HG02973 (cell line): ENCODE data around the gene ZFR2.
"Not testable (repeated sequence)": the region's sequence is repeated elsewhere in the genome, so short reads cannot be mapped to it uniquely, and the experiment has no call there.

ENCODE experiments used
- ATAC-seq: cut with Tn5 transposase; IDR thresholded peaks from one replicate; pipeline ENCODE4 v1.9.1; 2021; ENCODE audit warnings: moderate library complexity; ENCODE audit not compliant: unreplicated experiment

ZFR2 gene

DNA sequence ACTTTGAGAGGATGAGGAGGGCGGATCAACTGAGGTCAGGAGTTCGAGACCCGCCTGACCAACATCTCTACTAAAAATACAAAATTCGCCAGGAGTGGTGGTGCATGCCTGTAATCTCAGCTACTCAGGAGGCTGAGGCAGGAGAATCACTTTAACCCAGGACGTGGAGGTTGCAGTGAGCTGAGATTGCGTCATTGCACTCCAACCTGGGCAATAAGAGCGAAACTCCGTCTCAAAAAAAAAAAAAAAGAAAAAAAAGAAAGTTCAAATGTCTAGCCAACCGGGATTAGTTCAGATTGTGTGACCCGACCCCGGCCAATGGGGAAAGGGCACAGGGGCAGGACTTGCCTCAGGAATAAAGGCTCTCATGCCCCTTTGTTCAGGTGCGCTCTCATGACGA, 5.9 kb upstream of the ZFR2 start:
- not testable (repeated sequence) for ATAC-seq

DNA sequence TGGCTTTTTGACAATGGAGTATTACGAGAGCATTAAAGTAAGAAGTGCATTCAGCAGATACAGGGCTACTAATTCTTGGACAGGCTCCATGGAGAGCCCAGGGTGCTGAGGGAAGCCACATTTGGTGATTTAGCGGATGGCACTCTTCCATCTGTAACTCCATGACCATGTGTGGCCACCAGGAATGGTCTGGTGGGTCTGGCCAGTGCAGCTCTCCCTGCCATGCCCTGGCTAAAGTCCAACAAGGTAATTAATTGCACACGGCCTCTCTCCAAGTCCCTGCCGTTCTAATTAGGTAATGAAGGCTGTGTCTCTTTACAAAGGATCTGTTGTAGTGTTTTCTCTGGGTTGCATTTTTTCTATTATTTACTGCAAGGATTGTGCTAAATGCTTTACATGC, 4.3 kb upstream of the ZFR2 start:
- ATAC-seq, result no peak

DNA sequence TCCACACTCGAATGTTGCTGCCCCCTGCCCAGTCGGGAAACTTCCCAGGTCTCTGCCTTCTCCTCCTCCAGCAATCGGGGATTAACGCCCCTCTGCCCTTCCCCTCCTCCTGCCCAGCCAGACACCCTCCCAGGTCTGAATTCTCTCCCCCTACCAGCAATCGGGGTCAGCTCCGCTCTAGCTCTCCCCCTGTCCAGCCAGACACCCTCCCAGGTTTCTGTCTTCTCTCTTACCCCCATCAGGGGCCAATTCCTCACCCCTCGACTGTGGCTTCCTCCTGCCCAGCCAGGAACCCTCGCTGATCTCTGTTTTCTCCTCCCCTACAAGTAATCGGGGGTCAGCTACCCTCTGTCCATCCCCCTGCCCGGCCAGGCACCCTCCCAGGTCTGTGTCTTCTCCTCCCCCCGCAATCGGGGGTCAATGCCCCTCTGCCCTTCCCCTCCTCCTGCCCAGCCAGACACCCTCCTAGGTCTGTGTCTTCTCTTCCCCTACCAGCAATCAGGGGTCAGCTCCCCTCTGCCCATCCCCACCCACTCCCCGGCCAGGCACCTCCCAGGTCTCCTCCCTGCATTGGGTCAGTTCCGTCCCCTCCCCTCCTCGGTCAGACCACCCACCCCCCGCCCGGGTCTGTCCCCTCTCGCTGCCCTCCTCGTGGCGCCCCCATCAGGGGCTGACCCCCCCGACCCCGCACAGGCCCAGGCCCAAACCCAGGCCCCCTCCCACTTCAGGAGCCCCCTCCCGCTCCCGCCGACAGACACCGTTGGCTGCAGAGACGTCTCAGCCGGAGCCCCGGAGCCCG, 668 bp downstream of the ZFR2 start:
- no peak for ATAC-seq

DNA sequence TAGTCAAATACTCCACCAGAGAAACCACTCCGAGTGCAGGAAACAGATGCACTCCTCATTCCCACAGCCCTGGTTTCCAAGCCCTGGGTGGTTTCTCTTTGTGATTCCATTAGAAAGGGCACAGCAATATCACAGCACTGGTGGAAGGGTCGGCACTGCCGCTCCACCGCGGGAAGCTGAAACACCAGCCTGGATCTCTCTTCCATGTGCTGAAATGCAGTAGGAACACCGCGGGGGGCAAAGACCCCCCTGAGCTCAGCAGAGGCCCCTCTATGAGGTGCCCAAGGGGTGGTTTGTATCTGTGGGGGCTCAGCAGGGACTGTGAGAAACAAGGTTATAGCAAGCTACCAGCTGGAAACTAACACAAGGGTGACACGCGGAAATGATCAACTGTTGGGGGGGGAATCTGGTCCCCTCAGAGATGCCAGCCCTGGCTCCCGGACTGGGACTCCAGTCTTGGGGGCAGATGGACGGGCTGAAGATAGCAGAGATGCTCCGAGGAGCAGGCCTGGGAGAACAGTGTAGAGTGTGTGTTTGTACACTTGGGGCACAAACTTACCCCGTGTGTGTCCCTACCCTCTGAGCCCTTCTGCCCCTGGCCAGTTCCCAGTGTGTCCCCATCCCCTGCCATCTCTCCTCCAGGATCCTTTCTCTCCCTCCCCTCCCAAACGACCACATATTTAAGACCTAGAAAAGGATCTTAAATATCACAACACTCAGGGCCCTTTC, 1.8 kb downstream of the ZFR2 start:
- no peak for ATAC-seq

DNA sequence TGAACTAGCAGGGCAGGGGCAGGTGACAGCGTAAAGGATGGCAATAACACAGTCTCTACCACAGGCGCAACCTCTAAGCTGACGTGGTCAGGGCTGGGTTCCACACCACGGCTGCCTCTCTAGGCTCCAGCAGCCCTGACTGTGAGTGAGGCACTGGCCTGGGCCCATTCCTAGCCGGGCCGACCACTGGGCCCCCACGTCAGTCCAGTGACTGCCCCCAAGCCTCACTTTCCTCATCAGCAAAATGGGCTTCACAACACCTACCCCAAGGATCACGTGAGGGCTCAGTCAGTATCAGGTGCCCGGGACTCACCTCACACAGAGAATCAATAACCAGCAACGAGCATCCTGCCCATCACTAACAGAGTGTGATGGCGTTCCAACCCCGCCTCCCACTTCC, 5.2 kb downstream of the ZFR2 start:
- ATAC-seq, result no peak

DNA sequence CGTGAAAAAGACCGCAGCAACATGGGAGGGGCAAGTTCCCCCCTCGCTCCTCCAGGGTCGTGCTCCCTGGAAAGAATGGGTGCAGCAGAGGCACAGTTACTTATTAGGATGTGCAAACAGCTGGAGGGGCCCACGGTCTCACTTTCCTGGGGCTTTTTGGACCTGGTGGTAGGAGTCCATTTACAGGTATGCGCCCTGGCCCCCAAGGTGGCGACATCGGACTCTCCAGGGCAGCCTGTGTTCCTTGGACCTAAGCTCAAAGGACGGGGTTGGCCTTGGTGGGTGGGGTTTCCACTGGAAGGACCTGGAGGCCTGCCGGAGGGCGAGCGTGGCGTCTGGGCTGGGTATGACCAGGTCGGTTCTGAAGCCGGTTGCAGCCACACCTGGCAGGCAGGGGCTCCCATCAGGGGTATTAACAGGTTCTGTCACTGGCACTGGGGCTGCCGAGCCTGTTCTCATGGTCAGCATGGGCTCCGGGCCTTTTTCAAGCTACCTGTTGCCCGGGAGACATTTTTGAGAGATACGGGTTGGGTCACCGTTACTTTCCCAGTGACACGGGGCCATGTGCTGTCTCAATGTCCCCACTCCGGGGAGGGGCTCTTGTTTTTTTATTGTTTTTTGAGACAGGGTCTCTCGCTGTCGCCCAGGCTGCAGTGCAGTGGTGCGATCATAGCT, 5.9 kb downstream of the ZFR2 start:
- ATAC-seq, result no peak

DNA sequence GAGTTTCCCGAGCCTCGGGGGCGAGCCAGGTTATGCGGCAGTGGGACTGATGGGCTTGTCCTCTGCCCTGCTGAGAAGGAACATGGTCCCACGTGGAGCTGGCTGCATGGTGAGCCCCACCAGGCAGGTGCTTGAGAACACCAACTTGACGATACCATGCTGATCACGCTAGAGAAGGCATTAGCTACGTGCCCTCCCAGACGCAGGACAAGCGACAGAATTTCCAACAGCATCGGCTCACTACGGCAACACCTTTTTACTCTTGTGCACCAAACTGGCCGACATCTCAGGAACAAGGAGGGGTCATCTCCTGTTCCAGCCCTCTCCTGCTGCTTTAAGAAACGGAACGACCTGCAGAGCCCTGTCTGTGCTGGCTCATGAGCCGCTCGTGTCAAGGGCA, 8.3 kb downstream of the ZFR2 start:
- no peak for ATAC-seq

DNA sequence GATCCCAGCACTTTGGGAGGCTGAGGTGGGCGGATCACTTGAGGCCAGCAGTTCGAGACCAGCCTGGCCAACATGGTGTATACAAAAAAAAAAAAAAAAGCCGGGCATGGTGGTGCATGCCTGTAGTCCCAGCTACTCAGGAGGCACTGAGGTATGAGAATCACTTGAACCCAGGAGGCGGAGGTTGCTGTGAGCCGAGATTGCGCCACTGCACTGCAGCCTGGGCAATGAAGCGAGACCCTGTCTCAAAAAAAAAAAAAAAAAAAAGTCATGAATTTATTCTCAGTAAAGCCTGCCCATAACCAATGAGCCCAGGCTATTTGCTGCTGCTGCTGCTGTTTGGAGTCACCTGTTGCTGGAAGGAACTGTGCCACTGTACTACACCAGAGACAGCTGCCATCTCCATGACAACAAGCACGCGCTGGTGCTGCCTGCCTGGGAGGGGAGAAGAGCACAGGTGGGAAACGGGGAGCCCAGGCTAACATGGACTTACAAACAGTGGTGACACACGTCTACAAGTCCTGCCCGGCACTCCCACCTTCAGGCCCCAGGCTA, 11.3 kb downstream of the ZFR2 start:
- ATAC-seq, result no peak

DNA sequence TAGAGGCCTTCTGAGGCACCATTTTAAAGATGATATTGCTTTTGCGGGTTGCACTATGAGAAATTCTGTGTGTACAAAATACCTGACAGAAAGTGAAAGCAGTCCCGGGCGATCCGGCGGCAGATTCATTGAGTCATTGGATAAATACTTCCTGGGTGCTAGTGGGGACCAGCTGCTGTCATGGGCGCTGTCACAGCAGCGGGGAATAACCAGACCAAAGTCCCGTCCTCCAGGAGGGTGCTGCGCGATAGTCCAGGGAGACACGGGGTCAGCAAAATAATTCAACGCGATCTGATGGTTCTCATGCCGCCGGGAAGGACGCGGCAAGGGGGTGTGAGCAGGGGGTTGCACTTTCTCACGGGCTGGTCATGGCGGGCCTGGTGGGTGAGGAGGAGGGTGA, 13.5 kb downstream of the ZFR2 start:
- no peak for ATAC-seq

DNA sequence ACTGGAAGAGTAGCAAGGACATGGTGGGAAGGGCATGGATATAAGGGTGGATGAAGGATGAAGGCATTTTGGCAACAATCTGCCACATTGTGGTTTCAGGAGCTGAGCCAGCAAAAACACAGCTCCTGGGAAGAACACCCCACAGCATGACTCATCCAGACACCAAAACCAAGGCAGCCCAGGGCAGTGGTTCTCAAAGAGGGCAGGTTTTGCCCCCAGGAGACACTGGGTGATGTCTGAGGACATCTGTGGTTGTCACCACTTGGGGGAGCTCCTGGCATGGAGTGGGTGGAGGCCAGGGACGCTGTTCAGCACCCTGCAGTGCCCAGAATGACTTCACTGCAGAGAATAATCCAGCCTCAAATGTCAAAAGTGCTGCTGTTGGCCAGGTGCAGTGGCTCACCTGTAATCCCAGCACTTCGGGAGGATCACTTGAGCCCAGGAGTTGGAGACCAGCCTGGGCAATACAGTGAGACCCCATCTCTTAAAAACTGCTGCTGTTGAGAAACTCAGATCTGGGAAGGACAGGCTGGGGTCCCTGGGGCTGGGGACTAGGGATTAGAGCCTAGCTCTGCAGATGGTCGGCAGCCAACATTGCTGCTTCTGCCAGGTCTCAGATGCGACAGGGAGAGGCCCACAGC, 16.1 kb downstream of the ZFR2 start:
- no peak for ATAC-seq

DNA sequence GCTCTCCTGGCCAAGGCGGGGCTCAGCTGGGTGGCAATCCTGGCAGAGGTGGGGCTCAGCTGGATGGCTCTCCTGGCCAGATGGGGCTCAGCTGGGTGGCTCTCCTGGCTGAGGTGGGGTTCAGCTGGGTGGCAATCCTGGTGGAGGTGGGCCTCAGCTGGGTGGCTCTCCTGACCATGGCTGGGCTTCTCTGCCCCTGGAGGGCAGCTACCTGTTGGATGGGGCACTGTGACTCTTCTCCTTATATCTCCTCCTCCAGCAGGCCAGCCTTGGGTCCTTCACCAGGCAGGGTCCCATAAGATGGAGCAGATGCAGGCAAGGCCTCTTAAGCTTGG, 16.7 kb downstream of the ZFR2 start:
- ATAC-seq, result no peak

DNA sequence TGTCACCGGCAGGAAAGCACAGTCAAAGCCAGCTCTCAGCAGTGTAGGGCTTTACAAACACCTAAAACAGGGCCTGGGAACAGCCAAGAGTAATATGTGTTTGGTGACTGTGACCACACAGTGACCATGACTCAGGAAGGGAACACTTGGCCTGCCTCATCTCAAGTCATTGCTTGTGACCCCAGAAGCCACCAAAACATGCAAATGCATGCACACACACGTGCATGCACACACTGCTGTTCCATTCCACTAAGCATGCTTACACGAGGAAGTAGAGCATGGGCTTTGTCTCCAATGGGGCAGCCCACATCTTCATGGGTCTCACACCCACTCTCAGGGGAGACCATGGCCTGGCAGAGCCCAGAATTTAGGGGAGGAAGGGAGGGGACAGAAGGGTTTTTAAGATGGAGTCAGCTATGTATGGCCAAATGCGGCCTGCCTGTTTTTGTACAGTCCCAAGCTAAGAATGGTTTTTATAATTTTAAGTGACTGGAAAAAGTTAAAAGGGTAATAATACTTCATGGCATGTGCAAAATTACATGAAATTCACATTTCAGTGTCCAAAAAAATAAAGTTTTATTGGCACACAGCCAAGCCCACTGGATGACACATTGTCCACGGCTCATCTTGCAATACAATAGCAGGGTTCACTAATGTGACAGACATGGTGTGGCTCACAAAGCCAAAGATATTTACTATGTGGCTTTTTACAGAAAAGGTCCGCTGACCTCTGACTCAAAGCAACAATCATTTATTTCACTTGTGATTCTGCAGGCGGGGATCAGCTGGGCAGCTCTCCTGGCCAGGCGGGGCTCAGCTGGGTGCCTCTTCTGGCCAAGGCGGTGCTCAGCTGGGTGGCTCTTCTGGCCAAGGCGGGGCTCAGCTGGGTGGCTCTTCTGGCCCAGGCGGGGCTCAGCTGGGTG, 17.3 kb downstream of the ZFR2 start:
- ATAC-seq, result no peak

DNA sequence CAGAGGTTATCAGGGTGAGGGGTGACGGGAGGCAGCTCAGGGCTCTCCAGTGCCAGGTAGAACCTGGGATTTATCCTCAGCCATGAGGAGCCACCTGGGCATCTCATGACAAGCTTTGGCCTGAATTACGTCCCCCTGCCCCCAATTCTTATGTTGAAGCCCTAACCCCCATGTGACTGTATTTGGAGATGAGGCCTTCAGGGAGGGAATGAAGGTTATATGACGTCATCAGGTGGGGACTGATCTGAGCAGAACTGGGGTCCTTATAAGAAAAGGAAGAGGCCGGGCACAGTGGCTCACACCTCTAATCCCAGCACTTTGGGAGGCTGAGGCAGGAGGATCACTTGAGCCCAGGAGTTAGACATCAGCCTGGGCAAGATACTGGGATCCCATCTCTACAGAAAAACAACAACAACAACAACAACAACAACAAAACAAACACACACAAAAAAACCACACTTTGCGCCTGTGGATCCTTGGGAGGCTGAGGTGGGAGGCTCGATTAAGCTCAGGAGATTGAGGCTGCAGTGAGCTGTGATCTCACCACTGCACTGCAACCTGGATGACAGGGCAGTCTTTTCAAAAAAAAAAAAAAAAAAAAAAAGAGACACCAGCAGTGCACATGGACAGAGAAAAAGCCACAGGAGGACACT, 18.4 kb downstream of the ZFR2 start:
- ATAC-seq, result no peak

DNA sequence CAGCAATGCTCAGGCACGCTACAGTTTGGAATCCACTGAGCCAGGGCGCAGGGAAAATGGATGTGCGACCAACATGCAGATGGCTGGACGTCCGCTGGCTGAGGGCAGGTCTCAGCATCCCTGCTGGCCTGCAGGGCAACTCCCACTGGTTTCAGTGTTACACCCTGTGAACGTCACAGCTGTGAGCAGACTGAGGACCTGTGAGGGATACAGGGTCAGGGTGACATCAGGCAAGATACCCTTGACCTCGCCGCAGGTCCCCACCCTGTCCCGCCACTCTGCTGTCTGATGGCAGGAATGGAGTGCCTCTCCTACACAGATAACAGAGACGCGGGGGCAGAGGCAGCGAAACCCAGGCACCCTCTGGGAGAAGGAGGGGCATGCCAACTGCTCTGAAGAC, 19.1 kb downstream of the ZFR2 start:
- no peak for ATAC-seq

DNA sequence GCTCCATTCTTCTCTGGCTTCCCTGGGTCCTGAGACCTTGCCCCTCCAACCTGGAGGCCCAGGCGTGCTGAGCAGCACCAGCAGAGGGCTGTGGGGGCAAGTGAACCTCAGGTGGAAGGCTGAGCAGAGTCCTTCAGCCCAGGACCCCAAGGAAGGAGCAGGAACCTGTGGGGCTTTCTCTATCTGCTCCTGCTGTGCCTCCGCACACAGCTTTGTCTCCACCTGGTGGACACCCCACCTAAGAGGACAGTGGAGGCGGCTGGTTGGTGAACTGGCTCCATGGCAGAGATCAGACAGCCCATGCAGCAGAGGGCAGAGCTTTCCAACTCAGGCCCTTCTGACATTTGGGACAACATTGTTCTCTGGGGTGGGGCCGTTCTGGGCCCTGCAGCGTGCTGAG, 19.7 kb downstream of the ZFR2 start:
- no peak for ATAC-seq

DNA sequence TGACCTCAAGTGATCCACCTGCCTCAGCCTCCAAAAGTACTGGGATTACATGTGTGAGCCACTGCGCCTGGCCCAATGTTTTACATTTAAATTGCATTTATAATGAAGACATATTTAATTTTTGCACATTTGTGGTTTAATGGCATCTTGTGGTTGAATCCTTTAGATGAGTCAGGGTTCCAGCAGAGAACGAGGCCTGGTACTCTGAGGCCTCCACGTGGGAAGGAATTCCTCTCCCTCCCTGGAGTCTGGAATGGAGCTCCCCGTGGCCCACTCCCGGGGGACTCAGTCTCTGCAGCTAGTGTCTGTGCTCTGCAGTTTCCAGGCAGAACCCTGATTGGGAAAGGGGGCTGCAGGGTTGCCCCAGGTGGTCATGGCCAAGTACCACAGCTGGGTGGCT, 24.2 kb downstream of the ZFR2 start:
- ATAC-seq, result no peak

DNA sequence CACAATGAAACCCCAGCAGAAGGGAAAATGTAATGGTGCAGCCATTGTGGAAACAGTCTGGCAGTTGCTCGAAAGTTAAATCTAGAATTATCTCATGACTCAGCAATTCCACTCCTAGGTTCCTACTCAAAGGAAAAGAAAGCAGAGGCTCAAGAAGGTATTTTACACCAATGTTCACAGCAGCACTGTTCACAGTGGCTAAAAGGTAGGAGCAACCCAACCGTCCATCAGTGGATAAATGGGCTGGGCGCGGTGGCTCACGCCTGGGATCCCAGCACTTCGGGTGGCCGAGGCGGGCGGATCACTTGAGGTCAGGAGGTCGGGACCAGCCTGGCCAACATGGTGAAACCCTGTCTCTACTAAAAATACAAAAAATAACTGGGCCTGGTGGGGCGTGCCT, 25.9 kb downstream of the ZFR2 start:
- ATAC-seq, result no peak

DNA sequence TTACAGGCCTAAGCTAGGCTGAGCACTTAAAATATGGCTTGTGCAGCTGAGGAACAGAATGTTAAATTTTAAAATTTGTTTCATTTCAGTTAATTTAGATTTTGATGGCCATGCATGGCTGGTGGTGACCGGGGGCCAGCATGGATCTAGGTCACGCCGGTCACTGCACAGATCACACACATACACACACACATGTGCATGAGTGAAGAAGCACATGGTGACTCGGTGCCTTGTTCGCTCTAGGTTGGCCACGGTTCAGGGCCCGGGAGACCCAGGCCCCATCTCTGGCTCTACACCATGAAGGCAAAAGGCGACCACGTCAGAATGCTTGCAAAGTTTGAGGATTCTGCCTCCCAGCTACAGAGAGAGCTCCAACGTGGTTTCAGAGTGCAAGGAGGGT, 28.0 kb downstream of the ZFR2 start:
- ATAC-seq, result no peak

DNA sequence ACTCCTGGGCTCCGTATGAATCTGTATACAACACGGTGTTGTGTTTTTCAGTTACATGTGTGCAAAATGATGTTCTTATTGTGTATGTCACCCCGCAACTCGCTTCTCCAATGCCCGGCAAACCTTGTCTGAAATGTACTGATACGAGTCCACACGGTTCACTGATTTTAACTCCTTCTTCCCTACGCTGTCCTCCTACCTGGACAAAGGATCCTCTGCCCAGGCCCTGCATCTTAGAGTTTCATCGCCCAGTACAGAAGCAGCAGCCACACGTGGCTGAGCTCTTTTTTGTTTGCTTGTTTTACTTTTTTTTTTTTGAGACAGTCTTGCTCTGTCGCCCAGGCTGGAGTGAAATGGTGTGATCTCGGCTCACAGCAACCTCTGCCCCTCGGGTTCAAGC, 28.9 kb downstream of the ZFR2 start:
- no peak for ATAC-seq

DNA sequence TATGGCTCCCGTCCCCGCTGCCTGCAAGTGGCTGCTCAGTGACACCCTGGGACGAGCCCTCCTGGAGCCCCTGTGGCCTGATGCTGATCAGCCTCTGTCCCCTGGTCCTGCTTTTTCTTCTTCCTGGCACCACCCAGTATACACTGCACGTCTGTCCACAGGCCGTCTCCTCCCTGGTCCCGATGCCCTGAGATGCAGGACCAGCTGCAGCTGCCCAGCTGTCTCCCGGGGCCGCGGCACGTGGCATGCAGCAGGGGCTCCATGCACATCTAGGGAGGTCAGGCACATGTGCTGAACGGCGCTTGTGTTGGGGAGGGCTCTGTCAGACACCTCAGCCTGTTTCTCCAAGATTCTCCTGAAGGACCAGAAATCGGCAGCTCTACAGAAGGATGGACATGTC, 30.2 kb downstream of the ZFR2 start:
- no peak for ATAC-seq
